Karpas-422 (cell line): Measurements from ENCODE around the gene RHBDD3. TPM values are rescaled to one million over a fixed set of nuclear protein-coding genes. Genes with fewer than 3 reads are reported as not detected.

Experiments
- DNase-seq: peaks from one replicate; pipeline ENCODE4 v3.0.0-alpha.2; 2015
- H2AFZ ChIP-seq: fragments of 200-600 bp; sonication (generic); 2 replicates; pipeline ENCODE4 v1.6.1; 2014; ENCODE audit warnings: antibody characterized with exemption, low read length, mixed read lengths
- H3K27ac ChIP-seq: fragments of 200-600 bp; sonication (generic); 2 replicates; pipeline ENCODE4 v1.5.1; 2014; ENCODE audit warnings: mild to moderate bottlenecking, low read length, moderate library complexity
- H3K27me3 ChIP-seq: fragments of 200-600 bp; sonication (generic); 2 replicates; pipeline ENCODE4 v1.6.1; 2014; ENCODE audit warnings: low read length, mixed read lengths
- H3K36me3 ChIP-seq: fragments of 200-600 bp; sonication (generic); 2 replicates; pipeline ENCODE4 v1.6.1; 2014; ENCODE audit warnings: low read length, mixed read lengths; ENCODE audit not compliant: insufficient read depth
- H3K4me1 ChIP-seq: fragments of 200-600 bp; sonication (generic); 2 replicates; pipeline ENCODE4 v1.6.1; 2014; ENCODE audit warnings: mild to moderate bottlenecking, low read length, mixed read lengths
- H3K4me2 ChIP-seq: fragments of 200-600 bp; sonication (generic); 2 replicates; pipeline ENCODE4 v1.6.1; 2014; ENCODE audit warnings: low read length, low read depth, mild to moderate bottlenecking; ENCODE audit not compliant: poor library complexity, severe bottlenecking
- H3K4me3 ChIP-seq: fragments of 200-600 bp; sonication (generic); 2 replicates; pipeline ENCODE4 v1.5.1; 2014; ENCODE audit warnings: mild to moderate bottlenecking, antibody characterized with exemption, low read length, mixed read lengths
- H3K79me2 ChIP-seq: fragments of 200-600 bp; sonication (generic); 2 replicates; pipeline ENCODE4 v1.6.1; 2014; ENCODE audit warnings: mild to moderate bottlenecking, low read length, mixed read lengths
- H3K9ac ChIP-seq: fragments of 200-600 bp; sonication (generic); 2 replicates; pipeline ENCODE4 v1.6.0; 2014; ENCODE audit warnings: low read length
- H3K9me2 ChIP-seq: fragments of 200-600 bp; sonication (generic), shearing (Covaris generic); replicated peaks from 2 replicates; pipeline ENCODE4 v1.6.0; 2014; ENCODE audit warnings: mild to moderate bottlenecking, low read length, moderate library complexity; ENCODE audit not compliant: insufficient read depth
- H3K9me3 ChIP-seq: fragments of 300-700, 200-600 bp; sonication (generic); 2 replicates; pipeline ENCODE4 v1.6.1; 2014; ENCODE audit warnings: low read length, mixed read lengths
- H4K20me1 ChIP-seq: fragments of 200-600 bp; sonication (generic); 2 replicates; pipeline ENCODE4 v1.6.1; 2014; ENCODE audit warnings: mild to moderate bottlenecking, antibody characterized with exemption, low read length, low read depth; ENCODE audit not compliant: insufficient read depth
- total RNA-seq: library from RNA; depleted of rRNA; stranded (reverse); fragments of >200 nt; shearing (Covaris generic); gene quantifications from 2 replicates; pipeline ENCODE4 v1.2.3, GENCODE V29; 2014; ENCODE audit warnings: low replicate concordance; rRNA removed

Gene RHBDD3
- total RNA-seq = 8.8 and 29.7 TPM in 2 replicates

DNA sequence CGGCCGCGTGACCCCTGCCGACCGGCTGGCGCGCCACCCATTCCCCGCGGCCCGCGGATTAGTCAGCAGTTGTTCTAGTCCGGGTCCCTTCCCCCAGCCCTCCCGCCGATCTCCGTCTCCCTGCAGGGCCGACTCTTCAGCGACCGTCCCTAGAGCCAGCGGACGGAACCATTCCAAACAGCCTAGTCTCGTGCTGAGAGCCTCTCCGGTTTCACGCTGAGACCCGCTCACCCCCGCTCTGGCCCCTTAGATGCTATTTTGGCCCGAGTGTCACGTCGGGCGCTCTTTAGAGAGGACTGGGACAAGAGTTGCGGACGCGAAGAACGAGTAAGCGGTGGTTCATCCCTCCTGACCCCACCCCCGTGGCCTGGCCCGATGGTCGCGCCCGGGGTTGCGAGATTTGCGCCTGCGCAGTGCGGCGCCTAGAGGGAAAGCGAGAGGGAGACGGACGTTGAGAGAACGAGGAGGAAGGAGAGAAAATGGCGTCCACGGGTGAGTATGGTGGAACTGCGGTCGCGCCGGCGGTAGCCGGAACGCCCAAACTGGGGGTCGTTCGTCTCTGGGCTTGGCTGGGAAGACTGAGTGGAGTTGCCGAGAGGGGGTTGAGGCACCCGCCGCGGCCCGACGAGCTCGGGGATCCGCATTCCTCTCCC, at the start of gene RHBDD3, which contains the start of gene EWSR1:
Gene RHBDD3 (minus strand): TSS at position 124 of the 653 bp plus-strand sequence. CDS start 2,355 bp downstream, outside the sequence.
Gene EWSR1 (plus strand): TSS at position 411 of the 653 bp plus-strand sequence. CDS start 69 bp downstream, at position 480.
- peaks cover 71% of the 10 kb centered on the region for H3K79me2 ChIP-seq
- H3K9me2 ChIP-seq = no peaks in the 10 kb centered on the region
- H2AFZ ChIP-seq = peak within 1 kb of the TSS; percentile 99; the same call in 1 of the 2 replicates
- H3K4me3 ChIP-seq = peak within 1 kb of the TSS; percentile 93
- H3K9me3 ChIP-seq = no peaks in the 10 kb centered on the region
- H3K27ac ChIP-seq = peak within 1 kb of the TSS; percentile 91
- no peaks in the 10 kb centered on the region for H3K27me3 ChIP-seq
- H3K4me2 ChIP-seq = peak within 1 kb of the TSS; percentile 90
- H3K9ac ChIP-seq = peak within 1 kb of the TSS; percentile 98
- H3K4me1 ChIP-seq = peaks cover 38% of the 10 kb centered on the region
- H4K20me1 ChIP-seq = peaks cover 41% of the 10 kb centered on the region
- peaks cover 40% of the 10 kb centered on the region for H3K36me3 ChIP-seq
- peak; percentile 98 for DNase-seq

DNA sequence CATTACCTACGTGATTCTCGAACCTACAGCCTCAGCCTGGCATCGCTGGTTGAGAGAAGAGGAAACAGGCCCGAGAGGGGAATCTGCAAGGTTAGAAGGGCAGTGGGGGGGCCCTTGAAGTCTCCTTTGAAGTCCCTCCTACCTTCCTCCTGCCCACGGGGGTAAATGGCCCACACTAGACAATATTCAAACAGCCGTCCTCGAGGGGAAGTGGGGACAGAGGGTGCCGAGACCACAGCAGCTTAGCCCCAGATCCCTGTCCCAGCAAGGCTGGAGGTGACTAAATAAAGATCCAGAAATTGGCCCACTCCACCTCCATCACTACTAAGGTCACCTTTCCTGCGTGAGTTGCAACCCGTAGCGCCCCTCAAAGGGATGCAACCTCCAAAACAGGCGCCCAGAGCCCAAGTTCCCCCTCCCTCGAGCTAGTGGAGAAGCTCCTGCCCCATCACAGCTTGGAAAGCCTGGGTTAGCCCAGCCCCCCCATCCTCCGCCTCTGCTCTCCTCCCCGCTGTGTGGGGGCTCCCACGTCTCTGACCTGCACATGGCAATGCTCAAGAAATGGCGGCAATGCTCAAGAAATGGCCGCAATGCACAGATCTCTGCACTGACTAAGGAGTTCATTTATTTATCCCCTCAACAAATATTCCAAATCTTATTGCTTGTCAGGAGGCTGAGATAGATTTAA, 48.5 kb upstream of the RHBDD3 start:
- Histone ChIP-seq H3K36me3 (no peaks in the 10 kb centered on the region; the same call in 1 of the 2 replicates), H3K4me2 (no peak overlapping the region), H3K79me2 (no peaks in the 10 kb centered on the region), H3K27ac (no peak overlapping the region), H3K4me1 (peaks cover 7% of the 10 kb centered on the region), H3K27me3 (no peaks in the 10 kb centered on the region), H3K9ac (no peak overlapping the region), H3K4me3 (no peak overlapping the region), H4K20me1 (peaks cover 15% of the 10 kb centered on the region), H3K9me2 (no peaks in the 10 kb centered on the region), H3K9me3 (no peaks in the 10 kb centered on the region), H2AFZ (no peak overlapping the region)
- DNase-seq = no peak

DNA sequence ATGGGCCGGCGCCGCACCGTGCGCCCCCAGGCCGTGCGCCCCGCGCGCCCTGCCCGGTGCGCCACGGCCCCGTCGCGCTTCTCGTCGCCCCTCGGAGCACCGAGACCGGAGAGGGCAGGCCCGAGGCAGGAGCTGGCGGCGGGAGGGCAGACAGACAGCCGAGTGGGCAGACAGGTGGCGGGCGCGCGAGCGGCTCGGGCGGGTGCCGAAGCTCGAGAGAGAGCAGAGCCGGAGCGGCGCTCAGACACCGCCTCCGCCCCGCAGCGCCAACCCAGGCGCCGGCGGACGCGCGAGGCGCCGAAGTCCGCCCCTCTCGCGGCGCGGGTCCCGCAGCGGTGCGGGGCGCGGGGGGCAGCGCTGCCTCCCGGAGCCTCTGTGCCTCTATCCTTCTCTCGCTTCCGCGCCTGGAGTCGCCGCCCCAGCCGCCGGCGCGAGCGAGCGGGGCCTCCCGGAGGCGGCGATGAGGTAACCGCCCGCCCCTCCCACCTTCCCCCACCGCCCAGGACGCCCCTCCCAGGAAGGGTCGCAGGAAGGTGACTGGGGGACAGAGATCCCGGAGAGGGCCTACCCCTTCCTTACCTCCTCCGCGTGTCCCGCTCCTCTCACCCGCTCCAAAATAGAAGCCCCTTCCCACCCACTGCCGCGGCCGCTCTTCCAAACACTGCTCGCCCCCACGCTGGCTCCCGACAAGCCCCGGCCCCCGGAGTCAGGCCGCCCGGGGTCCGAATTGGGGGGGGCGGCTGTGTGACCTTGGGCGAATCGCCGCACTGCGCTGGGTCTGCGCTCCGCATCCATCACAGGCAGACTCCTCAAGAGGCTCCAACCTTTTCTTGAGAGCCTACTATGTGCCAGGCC, 47.7 kb upstream of the RHBDD3 start, which contains the start of gene RASL10A:
Gene RASL10A (minus strand): TSS at position 412 of the 855 bp plus-strand sequence. CDS start 451 bp downstream, outside the sequence.
- H3K9ac ChIP-seq = no peak within 1 kb of the TSS
- peaks cover 7% of the 10 kb centered on the region for H3K4me1 ChIP-seq
- DNase-seq = no peak
- H3K4me2 ChIP-seq = no peak within 1 kb of the TSS
- no peaks in the 10 kb centered on the region for H3K9me2 ChIP-seq
- no peak within 1 kb of the TSS for H3K27ac ChIP-seq
- H3K9me3 ChIP-seq = no peaks in the 10 kb centered on the region
- H3K36me3 ChIP-seq = no peaks in the 10 kb centered on the region; the same call in 1 of the 2 replicates
- no peaks in the 10 kb centered on the region for H3K27me3 ChIP-seq
- H3K79me2 ChIP-seq = no peaks in the 10 kb centered on the region
- H4K20me1 ChIP-seq = peaks cover 15% of the 10 kb centered on the region
- H2AFZ ChIP-seq = no peak within 1 kb of the TSS
- no peak within 1 kb of the TSS for H3K4me3 ChIP-seq

DNA sequence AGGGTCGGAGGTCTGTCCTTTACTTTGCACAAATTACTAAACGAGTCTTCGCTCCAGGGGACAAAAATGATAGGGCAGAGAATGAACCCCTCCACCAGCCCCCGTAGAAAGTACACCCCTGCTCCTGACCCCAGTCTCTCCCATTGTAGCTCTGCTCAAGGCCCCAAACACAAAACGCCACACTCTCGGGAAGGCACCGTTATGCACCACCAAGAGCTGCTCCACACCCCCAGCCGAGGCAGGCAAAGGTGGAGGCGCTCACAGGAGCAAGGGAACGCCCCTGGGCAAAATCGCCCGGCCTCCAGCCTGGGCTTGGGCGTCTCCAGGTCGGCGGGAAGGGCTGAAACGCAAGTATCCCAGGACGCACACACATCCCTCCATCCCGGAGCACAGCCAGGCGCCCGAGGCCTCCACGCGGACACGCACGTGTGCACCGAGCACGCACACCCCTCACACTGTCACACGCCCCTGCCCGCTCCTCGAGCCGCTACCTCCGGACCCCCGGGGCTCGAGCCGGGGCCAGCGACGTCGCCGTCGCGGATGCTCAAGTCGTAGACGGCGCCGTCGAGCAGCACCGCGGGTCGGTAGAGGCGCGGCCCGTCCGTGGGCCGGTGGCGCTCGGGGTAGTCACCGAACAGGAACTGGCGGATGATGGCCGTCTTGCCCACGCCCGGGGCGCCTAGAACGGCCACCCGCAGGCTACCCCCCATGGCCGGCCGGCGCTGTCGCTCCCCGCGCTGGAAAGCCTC, 46.9 kb upstream of the RHBDD3 start:
- Histone ChIP-seq H3K4me2 (no peak overlapping the region), H3K36me3 (no peaks in the 10 kb centered on the region; the same call in 1 of the 2 replicates), H3K27ac (no peak overlapping the region), H3K4me3 (no peak overlapping the region), H4K20me1 (peaks cover 15% of the 10 kb centered on the region), H3K27me3 (no peaks in the 10 kb centered on the region), H3K9me2 (no peaks in the 10 kb centered on the region), H3K9me3 (no peaks in the 10 kb centered on the region), H3K9ac (no peak overlapping the region), H2AFZ (no peak overlapping the region), H3K4me1 (peaks cover 7% of the 10 kb centered on the region), H3K79me2 (no peaks in the 10 kb centered on the region)
- no peak for DNase-seq

DNA sequence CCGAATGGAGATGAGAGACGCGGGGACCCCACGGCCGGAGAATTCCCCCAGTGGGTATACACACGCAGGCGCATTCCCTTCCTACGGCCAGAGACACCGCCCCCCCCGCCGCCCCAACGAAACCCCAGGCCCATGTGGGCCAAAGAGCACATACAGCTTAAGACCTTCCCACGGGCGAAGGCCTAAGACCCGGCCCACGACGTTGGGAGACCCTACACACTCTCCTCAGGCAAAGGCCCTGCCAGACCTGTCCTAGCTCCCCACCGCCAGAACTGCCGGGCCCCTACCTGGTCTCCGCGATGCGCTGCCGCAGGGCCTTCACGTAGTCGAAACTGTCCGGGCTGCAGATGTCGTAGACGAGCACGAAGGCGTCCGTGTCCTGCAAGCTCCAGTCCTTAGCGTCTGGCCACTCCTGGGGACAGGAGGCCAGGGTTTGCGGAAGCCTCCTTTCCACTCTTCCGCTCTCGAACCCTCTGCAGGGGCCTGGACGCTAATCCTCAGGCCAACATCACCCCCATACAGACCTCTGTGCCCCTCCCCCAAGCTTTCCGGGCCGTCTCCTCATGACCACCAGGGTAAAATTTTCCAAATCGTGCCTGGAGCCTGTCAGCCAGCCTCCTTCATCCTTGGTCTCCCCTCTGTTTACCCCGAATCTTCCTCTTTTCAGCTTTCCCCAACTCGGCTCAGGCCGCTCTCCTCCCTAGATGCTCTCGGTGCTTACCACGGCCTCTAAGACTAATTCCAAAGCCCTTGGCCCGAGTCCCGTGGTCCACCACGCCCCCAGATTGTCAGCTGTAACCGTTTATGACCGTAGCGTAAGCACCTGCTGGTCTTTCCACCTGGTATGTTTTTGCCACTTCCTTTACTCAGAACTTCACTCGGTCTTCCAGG, 46.0 kb upstream of the RHBDD3 start:
- H3K9me2 ChIP-seq = no peaks in the 10 kb centered on the region
- H3K4me1 ChIP-seq = peaks cover 7% of the 10 kb centered on the region
- no peaks in the 10 kb centered on the region for H3K27me3 ChIP-seq
- DNase-seq = no peak
- H3K27ac ChIP-seq = no peak overlapping the region
- H3K9ac ChIP-seq = no peak overlapping the region
- no peak overlapping the region for H3K4me3 ChIP-seq
- H3K9me3 ChIP-seq = no peaks in the 10 kb centered on the region
- no peaks in the 10 kb centered on the region; the same call in 1 of the 2 replicates for H3K36me3 ChIP-seq
- no peak overlapping the region for H3K4me2 ChIP-seq
- no peaks in the 10 kb centered on the region for H3K79me2 ChIP-seq
- peaks cover 15% of the 10 kb centered on the region for H4K20me1 ChIP-seq
- H2AFZ ChIP-seq = no peak overlapping the region

DNA sequence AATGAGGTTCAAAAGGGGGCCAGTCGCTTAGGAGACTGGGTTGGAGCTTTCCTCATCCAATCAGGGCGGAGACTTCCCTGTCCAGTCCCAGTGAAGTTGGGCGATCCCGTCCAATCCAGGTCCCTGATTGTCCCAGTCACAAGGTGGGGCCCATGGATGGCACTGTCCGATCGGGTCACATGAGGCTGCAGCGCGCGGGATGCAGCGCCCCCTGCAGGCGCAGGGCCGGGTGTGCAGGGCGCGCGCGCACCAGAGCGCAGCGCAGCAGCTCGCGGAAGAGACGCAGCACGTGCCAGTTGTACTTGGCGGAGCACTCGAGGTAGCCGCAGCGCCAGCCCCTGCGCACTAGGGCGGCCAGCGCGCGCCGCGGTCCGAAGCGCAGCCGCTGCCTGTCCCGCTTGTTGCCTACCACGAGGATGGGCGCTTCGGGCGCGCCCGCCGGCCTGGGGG, 45.4 kb upstream of the RHBDD3 start:
- no peak overlapping the region for H3K4me2 ChIP-seq
- no peaks in the 10 kb centered on the region for H3K27me3 ChIP-seq

More for the DNA sequence above, 45.4 kb upstream of the RHBDD3 start:
- H3K9me2 ChIP-seq = no peaks in the 10 kb centered on the region
- H3K27ac ChIP-seq = no peak overlapping the region
- no peaks in the 10 kb centered on the region for H3K9me3 ChIP-seq
- H3K79me2 ChIP-seq = no peaks in the 10 kb centered on the region
- peaks cover 7% of the 10 kb centered on the region for H3K4me1 ChIP-seq
- no peaks in the 10 kb centered on the region; the same call in 1 of the 2 replicates for H3K36me3 ChIP-seq
- no peak for DNase-seq
- H3K9ac ChIP-seq = no peak overlapping the region
- H3K4me3 ChIP-seq = no peak overlapping the region
- no peak overlapping the region for H2AFZ ChIP-seq
- peaks cover 15% of the 10 kb centered on the region for H4K20me1 ChIP-seq
